ENCODE data around the gene ANXA4.
"Not testable (repeated sequence)": the region's sequence is repeated elsewhere in the genome, so short reads cannot be mapped to it uniquely, and the experiment has no call there.

Gene ANXA4

DNA sequence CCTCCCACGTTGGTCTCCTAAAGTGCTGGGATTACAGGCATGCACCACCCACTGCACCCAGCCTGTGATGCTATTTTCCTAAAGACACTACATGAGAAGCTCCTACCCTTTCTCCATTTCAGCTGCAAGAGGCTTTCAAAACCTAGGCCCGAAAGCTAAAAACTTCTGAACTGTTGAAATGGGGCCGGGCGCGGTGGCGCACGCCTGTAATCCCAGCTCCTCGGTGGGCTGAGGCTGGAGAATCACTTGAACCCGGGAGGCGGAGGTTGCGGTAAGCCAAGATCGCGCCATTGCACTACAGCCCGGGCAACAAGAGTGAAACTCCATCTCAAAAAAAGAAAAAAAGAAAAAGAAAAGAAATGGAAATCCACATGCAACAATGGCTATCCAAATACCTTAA lies 18.1 kb upstream of the ANXA4 start:
- DNase-seq, result no peak

DNA sequence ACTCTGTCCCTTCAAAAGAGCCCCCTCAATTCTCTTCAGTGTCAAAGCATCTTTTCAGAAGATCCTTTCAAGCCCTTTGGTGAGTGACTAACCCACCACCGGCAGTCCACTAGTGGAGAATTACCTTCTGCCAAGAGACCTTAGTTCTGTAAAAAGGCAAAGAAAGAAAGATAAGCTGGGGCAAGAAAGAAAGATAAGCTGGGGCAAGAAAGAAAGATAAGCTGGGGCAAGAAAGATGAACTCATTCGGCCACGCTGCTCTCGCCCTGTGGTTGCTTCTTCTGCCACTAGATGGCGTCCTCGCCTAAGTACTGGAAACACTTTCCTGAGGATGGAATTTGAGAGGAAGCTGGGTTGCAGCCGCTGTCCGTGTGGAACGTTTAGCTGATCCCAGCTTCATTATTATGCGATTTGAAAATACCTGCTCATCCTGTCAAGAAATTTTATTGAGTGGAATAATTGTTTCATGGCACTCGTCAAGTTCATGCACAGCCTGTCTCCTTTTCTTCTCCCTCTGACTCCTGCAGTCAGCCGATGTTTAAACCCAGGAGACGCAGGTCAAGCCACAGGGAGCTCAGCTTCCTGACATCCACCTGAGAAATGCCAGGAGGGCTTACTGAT lies 17.3 kb upstream of the ANXA4 start:
- peak; percentile 98 for DNase-seq

DNA sequence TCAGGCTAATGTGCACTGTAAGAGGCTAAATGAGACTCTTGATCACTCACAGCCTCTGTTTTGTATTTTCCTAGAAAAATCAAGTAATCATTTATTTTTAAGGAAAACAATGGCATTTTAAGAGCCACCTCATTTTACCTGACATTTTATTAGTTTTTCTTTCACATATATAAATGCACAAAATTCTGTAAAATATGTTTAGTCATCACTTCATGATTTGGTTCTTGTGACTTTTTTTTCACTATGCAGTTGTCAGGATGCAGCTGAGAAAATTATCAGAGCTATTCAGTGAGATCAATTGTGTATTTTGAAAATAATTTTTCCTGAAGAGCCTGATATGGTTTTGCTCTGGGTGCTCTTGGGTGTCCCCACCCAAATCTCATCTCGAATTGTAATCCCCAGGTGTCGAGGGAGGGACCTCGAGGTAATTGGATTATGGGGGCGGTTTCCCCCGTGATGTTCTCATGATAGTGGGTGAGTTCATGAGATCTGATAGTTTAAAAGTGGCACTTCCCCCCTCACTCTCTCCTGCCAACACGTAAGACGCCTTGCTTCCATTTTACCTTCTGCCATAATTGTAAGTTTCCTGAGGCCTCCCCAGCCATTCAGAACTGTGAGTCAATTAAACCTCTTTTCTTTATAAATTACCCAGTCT lies 16.1 kb upstream of the ANXA4 start:
- no peak for DNase-seq

DNA sequence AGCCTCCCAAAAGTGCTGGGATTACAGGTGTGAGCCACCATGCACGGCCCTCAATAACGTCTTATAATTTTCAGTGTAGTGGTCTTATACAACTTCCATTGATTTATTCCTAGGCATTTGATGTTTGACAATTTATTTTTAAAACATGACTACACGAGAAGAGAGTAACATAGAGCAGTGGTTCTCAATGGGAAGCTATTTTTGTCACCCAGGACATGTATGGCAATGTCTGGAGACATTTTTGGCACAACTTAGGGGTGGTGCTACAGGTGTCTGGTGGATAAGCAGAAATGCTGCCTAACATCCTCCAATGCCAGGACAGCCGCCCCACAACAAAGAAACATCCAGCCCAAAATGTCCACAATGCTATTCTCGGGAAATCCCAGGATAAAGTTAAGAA lies 12.7 kb upstream of the ANXA4 start:
- no peak for DNase-seq

DNA sequence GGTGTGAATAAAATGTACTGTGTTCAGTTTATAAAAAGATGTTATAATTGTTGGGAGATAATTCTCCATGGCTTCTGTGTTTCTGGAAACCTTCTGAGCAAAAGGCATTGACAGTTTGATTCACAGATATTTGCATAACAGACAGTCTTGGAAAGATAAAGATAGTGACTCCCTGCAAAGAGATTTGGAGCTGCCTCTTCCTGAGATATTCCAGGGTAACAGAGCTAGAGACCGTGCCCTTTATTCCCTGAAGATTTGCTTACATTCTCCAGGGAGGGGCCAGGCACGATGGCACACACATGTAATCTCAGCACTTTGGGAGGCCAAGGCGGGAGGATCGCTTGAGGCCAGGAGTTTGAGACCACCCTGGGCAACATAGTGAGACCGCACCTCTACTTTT lies 12.2 kb upstream of the ANXA4 start:
- no peak for DNase-seq

DNA sequence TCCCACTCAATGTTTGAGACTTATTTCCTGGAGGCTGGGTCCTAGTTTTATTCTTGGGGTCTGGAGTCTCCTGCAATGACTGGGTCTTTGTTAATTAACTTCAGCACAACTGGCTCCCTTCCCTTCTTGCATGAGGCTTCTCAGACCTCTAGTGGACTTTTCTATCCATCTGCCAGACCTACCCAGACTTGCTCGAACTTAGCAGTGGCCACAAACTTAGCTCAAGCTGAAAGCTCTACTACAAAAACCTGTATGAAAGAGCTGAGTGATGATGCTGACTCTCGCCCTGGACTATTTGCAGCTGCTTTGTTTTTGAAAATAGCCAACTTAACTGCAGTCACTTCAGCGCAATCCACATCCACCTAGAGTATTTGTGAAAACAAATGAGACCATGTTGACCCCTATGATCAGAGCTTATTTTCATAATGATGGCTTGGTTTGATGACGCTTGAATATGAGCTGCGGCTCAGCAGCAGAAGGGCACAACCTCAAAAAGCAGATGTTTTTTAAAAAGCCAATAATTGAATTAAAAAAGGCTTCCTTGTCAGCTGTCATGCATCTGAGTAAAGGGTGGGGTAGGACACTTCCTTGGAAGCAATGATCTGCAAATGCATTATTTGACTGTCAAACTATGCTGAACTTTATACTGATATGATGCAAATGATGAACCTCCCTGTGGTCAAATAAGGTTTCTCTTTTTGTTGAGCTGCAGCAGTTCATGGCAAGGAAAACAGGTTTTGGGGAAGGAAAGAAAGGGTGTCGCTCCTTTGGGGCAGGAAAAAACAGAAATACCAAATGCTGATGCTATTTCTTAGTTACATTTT lies 10.6 kb upstream of the ANXA4 start:
- no peak for DNase-seq

DNA sequence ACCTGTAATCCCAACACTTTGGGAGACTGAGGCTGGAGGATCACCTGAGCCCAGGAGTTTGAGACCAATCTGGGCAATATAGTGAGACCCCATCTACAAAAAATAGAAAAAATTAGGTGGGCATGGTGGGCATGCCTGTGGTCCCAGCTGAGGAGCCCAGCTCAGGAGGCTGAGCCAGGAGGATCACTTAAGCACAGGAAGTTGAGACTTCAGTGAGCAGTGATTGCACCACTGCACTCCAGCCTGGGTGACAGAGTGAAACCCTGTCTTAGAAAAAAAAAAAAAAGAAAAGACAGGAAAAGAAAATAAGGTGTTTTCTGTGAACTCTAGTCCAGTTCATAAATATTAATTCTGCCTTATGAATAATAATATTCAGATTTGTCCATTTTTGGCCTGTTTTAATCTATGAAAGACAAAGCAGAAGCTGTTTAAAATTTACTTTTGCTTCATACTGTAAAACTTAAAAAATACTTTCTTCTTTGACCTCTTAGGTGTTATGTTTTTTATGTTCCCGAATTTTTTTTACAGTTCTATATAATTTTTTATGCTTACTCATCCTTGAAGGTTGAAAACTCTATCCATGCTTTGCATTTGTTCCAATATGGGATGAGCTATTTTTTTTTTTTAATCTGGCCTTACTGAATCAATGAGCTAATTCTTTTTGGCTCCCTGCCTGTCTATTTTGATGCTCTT lies 8.4 kb upstream of the ANXA4 start:
- no peak for DNase-seq

DNA sequence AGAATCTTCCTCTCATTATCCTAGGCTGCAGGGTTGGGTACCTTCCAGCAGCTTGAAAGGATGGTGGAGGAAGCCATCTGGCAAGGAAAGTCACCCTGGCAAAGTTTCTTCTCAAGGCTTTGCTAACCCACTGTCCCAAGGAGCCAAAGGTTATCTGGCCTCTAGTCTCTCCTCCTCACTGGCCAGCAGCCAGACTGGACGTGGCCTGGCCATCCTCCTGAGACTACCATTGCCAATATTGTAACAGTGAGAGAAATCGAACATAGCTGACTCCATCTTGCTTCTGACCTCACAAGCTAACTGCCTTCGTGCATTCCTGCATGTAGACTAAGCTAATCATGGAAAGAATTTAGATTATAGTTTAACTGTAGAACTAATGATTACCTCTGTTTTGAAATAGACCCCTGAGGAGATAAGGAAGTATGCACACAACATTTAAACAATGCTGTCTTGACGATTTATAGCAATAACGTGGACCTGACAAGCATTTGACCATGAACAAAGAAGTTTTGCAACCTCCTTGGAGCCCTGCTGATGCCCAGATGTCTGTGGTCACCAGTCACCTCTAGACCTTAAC lies 7.8 kb upstream of the ANXA4 start:
- DNase-seq, result no peak

DNA sequence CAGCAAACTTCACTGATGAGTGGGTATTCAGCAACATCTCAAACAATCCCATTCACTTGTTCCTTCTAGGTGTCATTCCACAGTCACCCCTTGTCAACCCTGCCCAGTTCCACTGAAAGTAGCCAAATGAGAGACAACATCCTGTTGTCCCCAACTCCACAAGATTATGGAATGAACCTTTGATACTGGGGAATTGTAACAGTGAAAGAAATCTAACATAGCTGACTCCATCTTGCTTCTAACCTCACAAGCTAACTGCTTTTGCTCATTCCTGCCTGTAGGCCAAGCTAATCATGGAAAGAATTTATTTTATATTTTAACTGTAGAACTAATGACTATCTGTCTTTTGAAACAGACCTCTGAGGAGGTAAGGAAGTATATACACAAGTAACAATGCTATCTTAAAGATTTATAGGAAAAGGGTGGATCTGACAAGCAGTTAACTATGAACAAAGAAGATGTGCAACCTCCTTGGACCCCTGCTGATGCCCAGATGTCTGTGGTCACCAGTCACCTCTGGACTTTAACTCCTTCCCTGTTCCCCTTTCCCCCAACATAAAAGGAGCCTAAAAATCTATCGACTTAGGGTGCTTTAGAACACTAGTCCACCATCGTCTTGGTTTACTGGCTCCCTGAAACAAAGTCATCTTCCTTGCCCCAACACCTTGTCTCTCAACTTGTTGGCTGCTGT lies 6.9 kb upstream of the ANXA4 start:
- DNase-seq, result no peak

DNA sequence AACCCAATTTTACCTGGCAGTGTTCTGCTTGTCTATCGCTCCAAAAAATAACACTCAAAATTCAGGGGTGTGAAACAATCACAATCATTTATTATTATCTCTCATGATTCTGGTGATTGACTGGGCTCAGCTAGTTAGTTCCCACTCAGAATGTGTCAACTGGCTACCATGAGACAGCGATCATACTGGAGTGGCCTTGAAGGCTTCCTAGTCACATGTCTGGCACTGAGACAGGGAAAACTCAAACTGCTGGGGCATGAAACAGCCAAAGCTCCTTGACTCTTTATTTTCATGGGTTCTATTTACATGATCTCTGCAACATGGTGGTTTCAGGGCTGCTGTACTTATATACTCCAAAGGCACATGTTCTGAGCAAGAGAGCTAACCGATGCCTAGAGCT lies 6.2 kb upstream of the ANXA4 start:
- no peak for DNase-seq

DNA sequence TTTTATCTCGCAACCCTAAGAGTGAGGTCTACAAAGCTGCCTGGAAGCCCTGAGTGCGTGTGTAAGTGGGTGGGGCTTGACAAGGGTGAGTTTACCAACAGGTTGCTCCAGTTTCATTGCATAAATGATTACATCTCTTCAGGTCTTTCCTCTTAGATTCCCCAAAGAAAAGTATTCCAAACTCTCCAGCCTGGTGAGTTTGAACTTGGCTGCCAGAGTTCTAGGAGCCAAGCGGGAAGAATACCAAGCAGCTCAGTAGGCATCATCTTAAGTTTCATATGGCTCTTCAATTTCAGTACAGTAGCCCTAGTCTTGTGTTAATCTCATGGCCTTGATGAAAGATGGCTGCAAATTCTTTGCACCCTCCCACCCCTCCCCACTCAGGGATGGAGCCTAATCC lies 3.8 kb upstream of the ANXA4 start:
- DNase-seq, result not testable (repeated sequence)

DNA sequence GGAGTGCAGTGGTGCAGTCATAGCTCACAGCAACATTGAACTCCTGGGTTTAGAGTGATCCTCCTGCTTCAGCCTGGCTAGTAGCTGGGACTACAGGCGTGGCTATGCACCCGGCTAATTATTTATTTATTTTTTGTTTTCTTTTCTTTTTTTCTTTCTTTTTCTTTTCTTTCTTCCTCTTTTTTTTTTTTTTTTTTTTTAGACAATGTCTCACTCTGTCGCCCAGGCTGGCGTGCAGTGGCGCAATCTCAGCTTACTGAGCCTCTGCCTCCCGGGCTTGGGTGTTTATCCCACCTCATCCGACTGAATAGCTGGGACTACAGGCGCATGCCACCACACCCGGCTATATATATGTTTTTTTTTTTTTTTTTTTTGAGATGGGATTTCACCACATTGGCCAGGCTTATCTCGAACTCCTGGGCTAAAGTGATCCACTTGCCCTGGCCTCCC lies 1.4 kb upstream of the ANXA4 start:
- DNase-seq, result no peak

DNA sequence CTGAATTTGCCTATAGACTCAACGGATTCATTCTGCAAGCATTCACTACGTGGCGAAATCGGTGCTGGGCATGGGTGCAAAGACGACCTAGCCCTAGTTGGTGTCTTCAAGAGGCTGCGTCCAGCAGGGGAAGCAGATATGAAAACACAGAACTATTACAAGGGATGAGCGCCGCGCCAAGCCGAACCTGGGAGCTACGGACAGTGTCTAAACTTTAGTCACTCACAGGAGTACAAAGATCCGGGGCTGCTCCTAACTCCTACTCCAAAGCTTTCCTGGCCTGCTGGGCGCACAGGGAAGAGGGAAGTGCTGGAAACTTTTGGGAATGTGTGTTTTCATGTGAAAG lies 732 bp upstream of the ANXA4 start:
- DNase-seq, result peak; percentile 70

DNA sequence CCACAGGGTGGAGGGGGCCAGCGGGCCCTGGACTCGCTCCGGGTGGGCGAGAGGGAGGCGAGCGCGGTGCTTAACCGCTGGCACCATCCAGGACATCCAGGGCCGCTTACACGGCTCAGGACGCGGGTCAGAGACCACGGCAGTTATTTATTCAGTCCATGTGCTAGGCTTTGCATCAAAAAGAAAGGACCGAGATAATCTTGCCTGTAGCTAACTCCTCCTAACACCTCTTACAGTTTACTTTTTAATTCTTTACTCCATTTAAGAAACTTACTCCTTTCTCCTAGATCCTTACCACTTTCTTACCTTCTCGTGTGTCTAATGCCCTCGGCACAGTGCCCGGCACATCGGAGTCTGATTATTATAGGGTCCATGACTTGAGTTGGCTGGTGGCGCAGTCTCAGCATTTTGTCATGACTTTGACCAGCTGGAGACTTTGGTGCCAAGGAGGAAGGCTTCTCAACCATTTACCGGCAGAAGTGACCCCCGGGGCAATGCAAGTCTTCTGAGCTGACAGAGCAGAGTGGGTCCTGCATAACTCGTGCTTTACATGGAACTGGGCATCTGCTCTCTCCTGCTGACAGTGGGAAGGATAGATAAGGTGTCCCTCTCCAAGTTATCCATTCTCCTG lies 503 bp downstream of the ANXA4 start:
- DNase-seq, result no peak

DNA sequence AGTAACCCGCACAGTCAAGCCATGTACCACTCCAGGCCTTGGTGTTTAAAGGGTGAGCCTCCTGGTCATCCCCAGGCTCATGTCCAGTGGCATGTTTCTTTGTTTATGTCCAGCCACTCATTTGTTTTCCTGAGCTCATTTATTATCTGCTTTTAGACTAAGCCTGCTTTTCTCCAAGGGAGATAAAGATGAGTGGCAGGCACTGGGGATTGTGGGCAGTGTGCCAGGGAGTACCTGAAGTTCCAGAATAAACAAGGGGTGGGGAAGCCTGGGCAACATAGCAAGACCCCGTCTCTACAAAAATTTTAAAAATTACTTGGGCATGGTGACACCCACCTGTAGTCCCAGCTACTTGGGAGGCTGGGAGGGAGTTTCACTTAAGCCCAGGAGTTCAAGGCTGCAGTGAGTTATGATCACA lies 1.9 kb downstream of the ANXA4 start:
- no peak for DNase-seq

DNA sequence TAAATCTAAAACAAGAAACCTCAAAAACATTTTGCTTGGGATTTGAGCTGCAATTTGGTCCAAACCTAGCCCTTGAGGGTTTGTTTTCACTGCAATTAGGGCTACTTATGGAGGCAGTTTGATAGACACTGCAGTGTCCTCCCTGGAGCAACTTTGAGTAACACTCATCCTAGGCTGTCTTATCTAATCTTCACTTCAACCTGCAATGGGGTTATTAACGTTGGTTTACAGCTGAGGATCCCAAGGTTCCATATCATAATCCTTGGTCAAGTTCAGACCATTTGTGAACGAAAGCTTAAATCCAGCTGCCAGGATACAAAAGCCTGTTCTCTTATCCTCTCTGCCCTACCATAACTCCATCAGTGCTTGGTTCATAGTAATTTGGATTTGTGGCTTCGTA lies 2.5 kb downstream of the ANXA4 start:
- no peak for DNase-seq

DNA sequence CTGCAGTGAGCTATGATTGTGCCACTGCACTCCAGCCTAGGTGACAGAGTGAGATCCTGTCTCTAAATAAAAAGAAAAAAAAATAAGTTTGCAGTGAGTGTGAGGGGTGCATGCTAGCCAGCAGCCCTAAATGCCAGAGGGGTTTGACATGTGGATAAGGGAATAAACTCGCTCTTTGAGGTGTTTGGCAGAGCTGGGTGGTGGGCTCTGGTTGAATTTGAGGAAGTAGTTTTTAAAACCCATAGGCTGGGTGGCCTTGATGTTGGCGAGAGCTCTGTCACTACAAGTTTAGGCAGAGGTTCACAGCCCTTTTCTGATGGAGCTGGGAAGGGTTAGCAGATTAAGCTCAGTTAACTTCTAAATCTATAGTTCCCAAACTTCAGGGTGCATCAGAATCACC lies 3.1 kb downstream of the ANXA4 start:
- DNase-seq, result no peak

DNA sequence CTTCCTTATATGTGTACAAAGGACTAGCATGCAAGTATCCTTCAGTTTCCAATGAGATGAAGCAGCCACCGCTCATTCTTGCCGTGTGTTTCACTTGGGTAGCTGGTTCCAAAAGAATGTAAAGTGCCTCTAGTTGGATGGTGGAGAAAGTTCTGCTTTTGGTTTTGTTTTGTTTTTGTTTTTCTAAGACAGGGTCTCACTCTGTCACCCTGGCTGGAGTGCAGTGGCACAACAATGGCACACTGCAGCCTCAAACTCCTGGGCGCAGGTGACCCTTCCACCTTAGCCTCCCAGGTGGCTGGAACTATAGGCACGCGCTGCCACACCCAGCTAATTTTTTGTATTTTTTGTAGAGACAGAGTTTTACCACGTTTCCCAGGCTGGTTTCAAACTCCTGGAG lies 8.3 kb downstream of the ANXA4 start:
- no peak for DNase-seq

DNA sequence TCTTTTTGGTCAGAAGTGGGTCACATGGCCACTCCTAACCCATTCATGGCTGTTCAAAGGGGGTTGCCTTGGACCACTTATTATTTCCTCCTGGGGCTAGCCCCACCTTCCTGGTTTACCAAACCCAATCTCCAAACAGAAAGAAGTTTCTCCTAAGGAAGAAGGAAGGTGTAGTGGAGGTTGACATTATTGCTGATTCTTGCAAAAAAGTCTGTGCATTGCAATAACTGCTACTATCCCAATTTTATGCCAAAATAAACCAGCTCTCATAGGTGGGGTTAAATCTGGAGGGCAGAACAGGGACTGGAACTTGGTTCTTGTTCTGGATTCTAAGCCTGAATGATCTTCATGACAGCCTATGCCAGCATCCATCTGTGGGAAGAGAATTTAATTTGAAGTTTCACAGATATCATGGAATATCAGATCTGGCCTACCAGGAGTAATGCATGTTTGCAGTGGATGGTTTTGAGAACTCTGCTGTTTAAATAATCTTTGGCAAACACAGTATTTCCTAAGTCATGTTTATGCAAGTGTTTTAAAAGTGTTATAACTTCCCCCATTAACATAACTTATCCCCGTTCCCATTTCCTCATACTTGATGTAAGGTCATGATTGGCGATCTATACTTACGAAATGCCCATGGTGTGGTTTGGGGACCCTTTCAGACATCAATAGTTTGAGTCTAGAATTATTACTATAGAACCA lies 11.9 kb downstream of the ANXA4 start:
- no peak for DNase-seq

DNA sequence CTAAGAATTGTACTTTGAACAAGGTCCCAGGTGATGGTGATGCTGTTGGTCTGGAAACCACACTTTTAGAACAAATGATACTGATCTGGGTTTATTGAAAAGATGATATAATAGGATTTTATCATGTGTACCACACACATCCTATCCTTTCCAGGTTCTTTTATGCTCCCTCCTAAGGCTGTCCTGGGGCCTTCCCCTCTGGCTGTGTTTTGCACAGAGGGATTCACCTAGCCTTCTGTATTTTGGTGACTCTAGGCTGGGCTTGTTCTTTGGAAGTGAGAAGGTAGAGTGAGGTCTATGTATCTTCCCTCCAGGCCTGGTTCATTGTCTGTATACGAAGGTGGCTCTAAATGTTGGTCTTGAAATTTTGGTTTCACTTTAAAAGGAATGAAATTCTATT lies 12.7 kb downstream of the ANXA4 start:
- DNase-seq, result no peak

DNA sequence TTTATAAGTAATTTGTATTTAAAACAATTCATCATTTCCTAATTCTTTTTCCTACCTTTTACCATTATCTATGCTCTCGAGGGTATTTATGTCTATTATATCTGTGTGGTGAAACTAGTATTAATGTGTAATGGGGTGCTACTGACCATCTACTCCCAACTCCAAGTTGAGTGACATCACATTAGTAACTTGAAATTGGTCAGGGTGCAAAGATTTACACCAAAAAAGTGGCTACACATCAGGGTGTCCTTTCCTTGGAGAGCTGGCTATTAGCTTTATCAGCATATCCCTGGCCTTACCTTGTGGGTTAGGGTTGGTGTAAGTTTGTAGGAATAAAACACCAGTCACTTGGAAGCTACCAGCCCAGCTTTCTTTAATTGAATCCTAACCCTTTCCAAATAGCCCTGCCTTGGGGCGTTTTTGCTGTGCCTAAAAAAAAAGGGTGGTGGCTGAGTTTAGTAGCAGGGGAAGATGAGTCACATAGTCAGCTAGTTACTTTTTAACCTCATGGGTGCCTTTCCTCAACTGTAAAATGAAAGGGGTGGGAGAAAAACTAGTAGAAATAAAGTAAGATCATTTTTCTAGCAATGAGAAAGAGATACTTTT lies 14.0 kb downstream of the ANXA4 start:
- DNase-seq, result no peak

Data from activated CD8-positive, alpha-beta memory T cell treated with anti-CD3 and anti-CD28 coated beads, Interleukin-2, amount 50 U/mL, for 48 hours (primary cell).